Trophoblast cell (in vitro differentiated cells and primary cell): ENCODE results near the gene GNPTAB.
"Not testable (repeated sequence)": the region's sequence is repeated elsewhere in the genome, so short reads cannot be mapped to it uniquely, and the experiment has no call there.

Experiments
- DNase-seq, 2 donors: peaks; one replicate each; pipeline ENCODE4 v3.0.0-alpha.2; 2016
- H2AFZ ChIP-seq: 2 replicates; pipeline ENCODE4 v1.6.1; 2013; ENCODE audit warnings: low read length, moderate library complexity, mild to moderate bottlenecking; ENCODE audit not compliant: insufficient read depth, poor library complexity
- H2AK5ac ChIP-seq: 2 replicates; pipeline ENCODE4 v1.6.1; 2013; ENCODE audit warnings: mild to moderate bottlenecking, low read length
- H2BK120ac ChIP-seq: 2 replicates; pipeline ENCODE4 v1.6.1; 2013; ENCODE audit warnings: low read length, mild to moderate bottlenecking, moderate library complexity; ENCODE audit not compliant: insufficient read depth, poor library complexity
- H2BK12ac ChIP-seq: 2 replicates; pipeline ENCODE4 v1.6.1; 2013; ENCODE audit warnings: mild to moderate bottlenecking, low read length, moderate library complexity
- H2BK5ac ChIP-seq: 2 replicates; pipeline ENCODE4 v1.6.1; 2013; ENCODE audit warnings: low read length, low read depth, moderate library complexity, mild to moderate bottlenecking; ENCODE audit not compliant: poor library complexity
- H3K14ac ChIP-seq: 2 replicates; pipeline ENCODE4 v1.6.1; 2013; ENCODE audit warnings: mild to moderate bottlenecking, low read length
- H3K18ac ChIP-seq: 2 replicates; pipeline ENCODE4 v1.6.1; 2013; ENCODE audit warnings: mild to moderate bottlenecking, low read length
- H3K23ac ChIP-seq: 2 replicates; pipeline ENCODE4 v1.6.1; 2013; ENCODE audit warnings: low read length
- H3K27ac ChIP-seq: 2 replicates; pipeline ENCODE4 v1.5.1; 2013; ENCODE audit warnings: low read depth, mild to moderate bottlenecking, inconsistent platforms, low read length, moderate library complexity
- H3K27me3 ChIP-seq: 2 replicates; pipeline ENCODE4 v1.6.1; 2013; ENCODE audit warnings: inconsistent platforms, mild to moderate bottlenecking, low read length, moderate library complexity; ENCODE audit not compliant: insufficient read depth
- H3K36me3 ChIP-seq, 2 experiments: 1 replicate in 1 of 2; 2 replicates in 1 of 2; pipeline ENCODE4 v1.6.1; 2013; ENCODE audit warnings: low read length in 2 of 2, mild to moderate bottlenecking in 2 of 2, moderate library complexity in 1 of 2; ENCODE audit not compliant: insufficient read depth in 2 of 2, control insufficient read depth in 1 of 2
- H3K4ac ChIP-seq: 2 replicates; pipeline ENCODE4 v1.6.1; 2013; ENCODE audit warnings: low read depth, mild to moderate bottlenecking, low read length, moderate library complexity
- H3K4me1 ChIP-seq, 2 experiments: 1 replicate in 1 of 2; 2 replicates in 1 of 2; pipeline ENCODE4 v1.6.1; 2013; ENCODE audit warnings: low read length in 2 of 2, mild to moderate bottlenecking in 2 of 2, moderate library complexity in 1 of 2; ENCODE audit not compliant: insufficient read depth in 2 of 2, control insufficient read depth in 1 of 2
- H3K4me2 ChIP-seq: 2 replicates; pipeline ENCODE4 v1.6.1; 2013; ENCODE audit warnings: inconsistent platforms, mild to moderate bottlenecking, low read length, moderate library complexity
- H3K4me3 ChIP-seq: 2 replicates; pipeline ENCODE4 v1.5.1; 2013; ENCODE audit warnings: mild to moderate bottlenecking, low read depth, low read length, inconsistent platforms
- H3K79me1 ChIP-seq: one replicate; pipeline ENCODE4 v1.6.1; 2013; ENCODE audit warnings: low read length
- H3K79me2 ChIP-seq: 2 replicates; pipeline ENCODE4 v1.6.1; 2013; ENCODE audit warnings: low read length, mild to moderate bottlenecking; ENCODE audit not compliant: control insufficient read depth, insufficient read depth, poor library complexity
- H3K9ac ChIP-seq: 2 replicates; pipeline ENCODE4 v1.6.1; 2013; ENCODE audit warnings: mild to moderate bottlenecking, low read length
- H3K9me3 ChIP-seq: 2 replicates; pipeline ENCODE4 v1.6.1; 2013; ENCODE audit warnings: low read depth, mild to moderate bottlenecking, control low read depth, inconsistent platforms, low read length; ENCODE audit not compliant: insufficient read depth
- H4K12ac ChIP-seq: 2 replicates; pipeline ENCODE4 v1.6.1; 2013; ENCODE audit warnings: low read depth, mild to moderate bottlenecking, low read length, moderate library complexity
- H4K8ac ChIP-seq: 2 replicates; pipeline ENCODE4 v1.6.1; 2013; ENCODE audit warnings: low read depth, mild to moderate bottlenecking, low read length, moderate library complexity
- H4K91ac ChIP-seq: one replicate; pipeline ENCODE4 v1.6.1; 2013; ENCODE audit warnings: low read depth, mild to moderate bottlenecking, low read length, moderate library complexity
- WGBS: extraction: QIAGEN DNeasy Blood & Tissue Kit; methylation state at CpG from one replicate; pipeline ENCODE4 v1.1.7; 2013; ENCODE audit warnings: missing lambda C conversion rate; ENCODE audit not compliant: insufficient read length, insufficient coverage; ENCODE audit errors: extremely low coverage; 5-methylcytosine and 5-hydroxymethylcytosine counted together

The GNPTAB gene

DNA sequence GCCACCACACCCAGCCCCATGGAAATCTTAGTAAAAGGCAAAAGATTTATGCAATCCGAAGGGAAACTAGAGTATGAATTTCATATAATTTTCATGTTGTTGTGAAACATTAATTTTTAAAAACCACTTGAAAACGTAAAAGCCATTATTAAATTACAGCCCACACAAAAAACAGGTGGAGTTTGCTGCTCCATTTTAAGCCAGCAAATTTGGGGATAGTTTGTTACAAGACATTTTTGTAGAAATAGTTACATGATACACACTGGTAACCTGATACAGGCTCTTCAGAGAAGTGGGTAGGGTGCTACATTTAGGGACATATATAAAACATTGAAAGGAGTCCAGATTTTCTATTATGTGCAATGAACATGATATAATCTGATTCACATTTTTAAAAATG, 17.6 kb downstream of the GNPTAB start:
- Histone ChIP-seq H3K27me3 (no peaks in the 10 kb centered on the region), H3K23ac (no peak overlapping the region), H3K79me1 (no peaks in the 10 kb centered on the region), H2AK5ac (no peak overlapping the region), H2BK120ac (no peak overlapping the region), H3K4me2 (no peak overlapping the region), H2AFZ (no peak overlapping the region), H3K4ac (no peak overlapping the region), H3K4me1 (no peaks in the 10 kb centered on the region), H4K8ac (no peak overlapping the region), H2BK5ac (no peak overlapping the region), H3K14ac (no peak overlapping the region), H3K4me3 (no peak overlapping the region), H3K18ac (no peak overlapping the region), H2BK12ac (no peak overlapping the region), H3K9ac (no peak overlapping the region), H4K12ac (no peak overlapping the region), H3K27ac (no peak overlapping the region), H3K9me3 (no peaks in the 10 kb centered on the region), H3K36me3 (no peaks in the 10 kb centered on the region), H3K79me2 (no peaks in the 10 kb centered on the region), H4K91ac (no peak overlapping the region)
- WGBS: no CpG with 5 or more reads among the region's 2 CpGs
- no peak for DNase-seq

- H3K36me3 ChIP-seq, H3K4me2 ChIP-seq, H4K12ac ChIP-seq, DNase-seq, H3K79me1 ChIP-seq, H2BK120ac ChIP-seq, H3K4me1 ChIP-seq, H2AK5ac ChIP-seq, H3K27me3 ChIP-seq, H2BK5ac ChIP-seq, H4K8ac ChIP-seq, H3K9me3 ChIP-seq, H3K9ac ChIP-seq, H3K4ac ChIP-seq, H3K79me2 ChIP-seq, H3K23ac ChIP-seq, H3K18ac ChIP-seq, H3K4me3 ChIP-seq, H2AFZ ChIP-seq, H3K27ac ChIP-seq, H2BK12ac ChIP-seq, H4K91ac ChIP-seq, H3K14ac ChIP-seq: not testable (repeated sequence)
- WGBS: no CpG with 5 or more reads among the region's 1 CpG
Measured at GRCh38 chr12:101812716-101813115, 18.0 kb downstream of the GNPTAB start.

GRCh38 chr12:101811342-101811741, 19.4 kb downstream of the GNPTAB start:
- H3K4ac ChIP-seq, H3K27me3 ChIP-seq, H2AK5ac ChIP-seq, H3K79me1 ChIP-seq, H4K91ac ChIP-seq, H3K14ac ChIP-seq, H2BK5ac ChIP-seq, H3K27ac ChIP-seq, H3K4me2 ChIP-seq, H3K4me1 ChIP-seq, H3K9me3 ChIP-seq, H3K4me3 ChIP-seq, H2AFZ ChIP-seq, H4K8ac ChIP-seq, H3K79me2 ChIP-seq, H3K36me3 ChIP-seq, H2BK12ac ChIP-seq, H4K12ac ChIP-seq, DNase-seq, H2BK120ac ChIP-seq, H3K18ac ChIP-seq, H3K9ac ChIP-seq, H3K23ac ChIP-seq: not testable (repeated sequence)
- no CpG with 5 or more reads among the region's 6 CpGs for WGBS

DNA sequence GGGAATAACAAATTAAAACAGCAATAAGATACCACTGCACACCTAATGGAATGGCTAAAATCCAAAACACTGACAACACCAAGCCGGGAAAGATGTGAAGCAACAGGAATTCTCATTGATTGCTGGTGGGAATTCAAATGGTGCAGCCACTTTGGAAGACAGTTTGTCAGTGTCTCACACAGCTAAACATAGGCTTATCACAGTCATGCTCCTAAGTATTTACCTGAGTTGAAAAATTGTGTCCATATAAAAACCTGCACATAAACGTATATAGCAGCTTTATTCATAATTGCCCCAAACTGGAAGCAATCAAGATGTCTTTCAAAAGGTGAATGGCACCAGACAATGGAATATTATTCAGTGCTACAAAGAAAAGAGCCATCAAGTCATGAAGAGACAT, 21.6 kb downstream of the GNPTAB start:
- H3K4me2 ChIP-seq: no peak overlapping the region
- peaks cover 2% of the 10 kb centered on the region for H3K79me2 ChIP-seq
- H4K8ac ChIP-seq: no peak overlapping the region
- no peak overlapping the region for H3K4me3 ChIP-seq
- H3K4me1 ChIP-seq: no peaks in the 10 kb centered on the region
- no peak overlapping the region for H2BK12ac ChIP-seq
- H3K9ac ChIP-seq: no peak overlapping the region
- no peak overlapping the region for H2BK5ac ChIP-seq
- H3K27me3 ChIP-seq: no peaks in the 10 kb centered on the region
- H4K12ac ChIP-seq: no peak overlapping the region
- H3K79me1 ChIP-seq: no peaks in the 10 kb centered on the region
- no peak overlapping the region for H3K27ac ChIP-seq
- no CpG with 5 or more reads among the region's 2 CpGs for WGBS
- no peak overlapping the region for H4K91ac ChIP-seq
- H3K18ac ChIP-seq: no peak overlapping the region
- H3K4ac ChIP-seq: no peak overlapping the region
- no peak overlapping the region for H2AFZ ChIP-seq
- no peak overlapping the region for H2BK120ac ChIP-seq
- H3K14ac ChIP-seq: no peak overlapping the region
- peak in 1 of 2 donors; percentile 37 for DNase-seq
- no peaks in the 10 kb centered on the region for H3K36me3 ChIP-seq
- no peaks in the 10 kb centered on the region for H3K9me3 ChIP-seq
- H3K23ac ChIP-seq: no peak overlapping the region
- H2AK5ac ChIP-seq: no peak overlapping the region
